GM12872 (cell line): ENCODE measurements around the gene KCNQ1.
A peak's percentile ranks its signal among the peaks of the same experiment; 100 is the strongest.

Experiments used
- CTCF ChIP-seq: IDR thresholded peaks from 3 replicates; pipeline ENCODE4 v1.5.1; 2011; ENCODE audit warnings: low read depth, mild to moderate bottlenecking, low read length, moderate library complexity; ENCODE audit not compliant: insufficient read depth

KCNQ1 gene

GRCh38 chr11:2444821-2445745 lies at the start of gene KCNQ1:
Gene KCNQ1, plus strand, starts transcription at chr11:2445008. Its CDS starts 91 bp downstream, at chr11:2445099.
- TF ChIP-seq CTCF = no peak

GRCh38 chr11:2395211-2395730 lies 49.5 kb upstream of the KCNQ1 start:
- TF ChIP-seq CTCF = no peak

- TF ChIP-seq CTCF = no peak
These were observed 49.0 kb upstream of the KCNQ1 start for GRCh38 chr11:2395856-2396255.

- no peak for TF ChIP-seq CTCF
These were observed 48.3 kb upstream of the KCNQ1 start for GRCh38 chr11:2396471-2396870.

GRCh38 chr11:2397005-2397404 lies 47.8 kb upstream of the KCNQ1 start:
- no peak for TF ChIP-seq CTCF

- 0 out of 3 replicates have a peak, but pooled peaks have one; percentile 5 for TF ChIP-seq CTCF
These were observed 46.0 kb upstream of the KCNQ1 start for GRCh38 chr11:2398664-2399355.

- no peak for TF ChIP-seq CTCF
These were observed 45.2 kb upstream of the KCNQ1 start for GRCh38 chr11:2399488-2400068.
